Right renal cortex interstitium (tissue), 3 donors: ENCODE measurements around the gene GABRG3. TPM values are rescaled to one million over a fixed set of nuclear protein-coding genes. Genes with fewer than 3 reads are reported as not detected.

Experiments used
- DNase-seq, 3 donors: peaks; one replicate each; pipeline ENCODE4 v3.0.0-alpha.2; 2013; ENCODE audit warnings: low read depth in 3 of 3, low spot score in 2 of 3
- polyA plus RNA-seq, 3 donors: library from polyadenylated mRNA; unstranded; fragments of 120-200 nt; gene quantifications; one replicate each; pipeline ENCODE4 v1.2.1, GENCODE V29; 2013; ENCODE audit not compliant: insufficient read length in 3 of 3

The GABRG3 gene
- polyA plus RNA-seq, 3 donors: 0.96 to 2.4 (median 2.2) TPM

DNA sequence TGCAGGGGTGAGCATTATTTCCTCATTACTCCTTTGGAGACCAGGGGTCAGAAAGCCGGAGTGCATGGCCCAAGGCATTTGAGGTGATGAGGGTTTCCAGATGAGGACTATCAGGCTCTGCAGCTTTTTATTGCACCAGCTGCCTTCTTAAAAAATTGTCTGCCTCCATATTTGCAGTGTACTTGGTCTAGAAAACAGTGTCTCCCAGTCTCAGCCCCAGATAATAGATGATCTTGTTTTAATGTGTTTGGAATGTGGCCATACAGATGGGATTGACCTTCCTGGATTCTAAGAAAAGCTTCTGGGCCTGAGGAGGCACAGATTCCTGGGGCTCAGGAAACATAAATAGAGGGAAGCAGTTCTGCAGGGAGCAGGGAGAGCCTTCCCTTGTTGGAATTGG, 123.3 kb downstream of the GABRG3 start:
- DNase-seq: peak in 1 of 3 donors; percentile 20

DNA sequence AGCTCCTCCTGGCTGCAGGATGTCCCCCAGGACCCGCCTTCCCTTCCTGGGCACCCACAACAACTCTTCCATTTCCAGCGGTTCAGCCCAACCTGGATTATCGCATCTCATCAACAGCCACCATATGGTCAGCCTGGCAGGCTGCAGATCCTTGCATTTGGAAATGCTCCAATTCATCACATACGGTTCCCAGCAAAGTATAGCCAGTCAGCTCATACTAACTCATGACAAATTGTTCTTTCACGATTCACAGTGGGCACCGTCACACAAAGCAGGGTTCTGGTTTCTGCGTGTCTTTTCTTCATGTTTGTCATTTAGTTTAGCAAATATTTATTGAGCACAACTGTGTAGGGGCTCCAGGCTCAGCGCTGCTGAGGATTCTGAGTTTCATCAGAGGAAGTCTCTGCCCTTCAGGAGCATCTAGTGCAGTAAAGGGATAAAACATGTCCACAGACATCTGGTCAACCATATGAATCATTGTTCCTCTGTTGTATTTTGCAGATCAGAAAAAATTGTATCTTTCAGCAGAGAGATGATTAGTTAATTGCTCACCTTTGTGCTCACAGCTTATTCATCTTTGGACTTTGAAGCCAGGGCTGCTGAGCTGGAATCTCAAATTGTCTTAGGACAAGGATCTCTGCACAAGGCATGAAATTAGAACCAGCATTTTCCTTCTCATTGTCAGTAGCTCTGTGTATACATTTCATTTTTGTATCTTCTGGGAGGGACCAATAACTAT, 125.1 kb downstream of the GABRG3 start:
- no peak for DNase-seq

DNA sequence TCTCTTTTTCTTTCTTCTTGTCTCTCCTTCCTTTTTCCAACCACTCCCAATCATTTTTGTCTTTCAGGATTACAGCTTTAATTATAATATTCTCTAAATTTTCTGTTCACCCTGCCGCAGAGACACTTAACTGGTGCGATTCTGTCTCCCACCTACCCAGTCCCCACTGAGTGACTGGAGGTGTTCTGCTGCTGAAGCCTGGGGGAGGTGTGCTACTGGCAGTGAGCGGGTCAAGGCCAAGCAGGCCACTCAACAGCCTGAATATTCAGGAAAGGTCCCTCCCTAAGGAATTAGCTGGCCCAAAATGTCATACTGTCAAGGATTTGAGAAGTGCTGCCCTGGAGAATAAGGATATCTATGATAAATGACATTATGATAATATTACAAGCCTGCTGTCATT, 126.5 kb downstream of the GABRG3 start:
- DNase-seq: no peak

DNA sequence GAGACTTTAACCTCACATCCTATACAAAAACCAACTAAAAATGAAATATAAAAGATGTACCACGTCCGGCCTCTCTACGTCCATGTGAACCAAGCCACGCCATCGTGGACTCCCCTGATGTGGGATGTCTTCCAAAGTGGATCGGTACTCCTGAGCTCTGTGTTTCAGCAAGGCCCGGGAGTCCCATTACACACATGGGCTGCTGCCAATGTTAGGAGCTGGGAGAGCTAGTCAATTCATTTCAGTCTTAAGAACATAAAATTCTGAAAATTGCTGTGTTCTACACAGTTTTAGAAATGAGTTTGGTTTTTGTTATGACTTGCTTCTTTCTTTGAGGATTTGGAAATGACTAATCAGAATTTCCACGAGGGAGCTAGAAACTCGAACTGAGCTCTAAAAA, 131.0 kb downstream of the GABRG3 start:
- no peak for DNase-seq

DNA sequence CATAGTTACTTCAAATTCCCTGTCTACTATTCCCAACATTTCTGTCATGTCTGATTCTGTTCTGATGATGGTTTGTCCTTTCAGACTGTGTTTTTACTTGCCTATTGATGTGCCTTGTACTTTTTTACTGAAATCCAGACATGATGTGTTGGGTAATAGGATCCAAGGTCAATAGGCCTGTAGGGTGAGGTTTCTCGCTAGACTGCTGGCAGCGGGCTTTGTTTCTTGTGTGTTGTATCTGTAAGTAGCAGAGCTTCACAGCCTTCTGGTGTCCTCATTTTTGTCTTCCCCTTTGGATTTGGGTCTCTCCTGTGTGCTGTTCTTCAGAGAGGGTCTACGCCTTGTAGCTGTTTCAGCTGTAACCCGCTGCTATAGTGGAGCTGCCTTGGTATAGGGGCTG, 140.3 kb downstream of the GABRG3 start:
- DNase-seq: no peak

DNA sequence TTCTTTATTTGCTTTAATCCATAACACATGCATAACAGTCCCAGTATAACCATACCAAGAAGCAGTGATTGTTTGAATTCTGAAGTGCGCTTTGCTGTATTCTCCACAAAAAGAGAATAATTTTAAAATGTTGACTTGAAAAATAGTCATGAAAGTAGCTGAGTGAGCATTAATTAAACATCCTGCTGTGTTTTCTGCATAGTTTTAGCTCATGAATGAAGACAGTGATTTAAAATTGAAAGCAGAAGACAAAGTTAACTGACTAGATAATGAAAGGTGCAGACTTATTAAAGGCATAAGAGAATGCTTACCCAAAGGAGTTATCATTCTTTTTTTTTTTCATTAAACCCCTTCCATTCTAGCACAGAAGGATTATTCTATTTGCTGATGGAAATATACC, 143.5 kb downstream of the GABRG3 start:
- no peak for DNase-seq

DNA sequence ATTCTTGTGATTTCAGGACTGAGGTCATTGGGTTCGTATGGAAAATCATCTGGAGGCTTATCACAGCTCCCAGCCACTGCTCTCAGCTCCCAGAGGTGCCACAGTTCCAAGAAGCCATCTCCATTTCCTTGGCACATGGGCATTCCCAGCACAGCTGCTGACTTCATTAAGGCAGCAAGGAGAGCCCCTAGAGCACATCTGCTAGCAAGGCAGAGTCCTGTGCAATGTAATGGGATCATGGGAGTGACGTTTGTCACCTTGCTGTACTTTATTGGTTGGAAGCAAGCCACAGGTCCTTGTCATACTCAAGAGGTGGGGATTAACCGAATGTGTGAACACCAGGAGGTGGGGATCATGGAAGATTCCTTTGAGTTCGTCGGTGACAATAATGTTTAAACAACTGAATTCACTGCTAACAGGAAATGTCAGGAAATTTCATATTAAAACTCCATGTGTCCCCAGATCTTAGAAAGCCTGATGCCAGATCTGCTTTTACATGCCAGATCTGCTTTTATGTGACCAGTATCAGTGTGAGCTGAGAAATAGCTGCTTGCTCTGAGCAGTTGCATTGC, 148.8 kb downstream of the GABRG3 start:
- DNase-seq: no peak

DNA sequence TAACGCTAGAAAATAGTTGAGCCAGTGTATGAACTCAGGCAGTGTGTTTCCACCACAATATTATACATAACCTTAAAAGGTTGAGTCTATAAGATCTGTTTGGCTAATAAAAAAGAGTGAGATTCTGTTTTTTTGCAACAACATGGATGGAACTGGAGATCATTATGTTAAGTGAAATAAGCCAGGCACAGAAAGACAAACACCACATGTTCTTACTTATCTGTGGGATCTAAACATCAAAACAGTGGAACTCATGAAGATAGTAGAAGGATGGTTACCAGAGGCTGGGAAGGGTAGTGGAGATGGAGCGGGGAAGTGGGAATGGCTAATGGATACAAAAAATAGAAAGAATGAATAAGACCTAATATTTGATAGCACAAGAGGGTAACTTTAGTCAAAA, 150.7 kb downstream of the GABRG3 start:
- no peak for DNase-seq

DNA sequence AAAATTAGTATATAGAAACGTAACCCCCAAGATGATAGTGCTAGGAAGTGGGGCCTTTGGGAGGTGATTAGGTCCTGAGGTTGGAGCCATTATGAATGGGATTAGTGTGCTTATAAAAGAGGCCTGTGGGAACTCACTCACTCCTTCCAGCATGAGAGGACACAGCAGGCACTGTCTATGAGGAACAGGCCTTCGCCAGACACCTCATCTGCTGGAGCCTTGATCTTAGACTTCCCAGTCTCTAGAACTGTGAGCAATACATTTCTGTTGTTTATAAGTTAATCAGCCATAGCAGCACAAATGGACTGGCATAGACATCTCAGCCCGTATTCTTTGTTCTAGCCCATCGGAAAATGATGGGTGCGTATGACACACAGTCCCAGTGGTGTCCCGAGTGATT, 152.3 kb downstream of the GABRG3 start:
- DNase-seq: no peak

DNA sequence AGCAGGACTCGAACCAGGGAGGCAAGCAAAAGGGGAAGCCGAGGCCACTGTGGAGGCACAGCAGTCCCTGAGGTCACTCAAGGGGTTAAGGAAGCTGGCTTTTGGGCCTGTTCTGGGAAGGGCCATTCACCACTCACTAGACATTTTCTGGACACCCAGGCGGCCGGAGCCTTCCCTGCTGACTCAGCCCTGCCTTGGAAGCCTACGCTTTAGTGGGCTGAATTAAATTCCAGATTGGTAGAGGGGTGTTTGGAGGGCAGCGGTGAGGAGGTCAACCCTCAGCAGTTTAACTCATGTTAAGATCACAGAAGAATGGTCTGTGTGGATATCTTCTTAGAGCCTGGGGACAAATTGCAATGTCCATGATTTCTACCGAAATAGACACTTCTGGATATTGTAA, 152.8 kb downstream of the GABRG3 start:
- DNase-seq: no peak

DNA sequence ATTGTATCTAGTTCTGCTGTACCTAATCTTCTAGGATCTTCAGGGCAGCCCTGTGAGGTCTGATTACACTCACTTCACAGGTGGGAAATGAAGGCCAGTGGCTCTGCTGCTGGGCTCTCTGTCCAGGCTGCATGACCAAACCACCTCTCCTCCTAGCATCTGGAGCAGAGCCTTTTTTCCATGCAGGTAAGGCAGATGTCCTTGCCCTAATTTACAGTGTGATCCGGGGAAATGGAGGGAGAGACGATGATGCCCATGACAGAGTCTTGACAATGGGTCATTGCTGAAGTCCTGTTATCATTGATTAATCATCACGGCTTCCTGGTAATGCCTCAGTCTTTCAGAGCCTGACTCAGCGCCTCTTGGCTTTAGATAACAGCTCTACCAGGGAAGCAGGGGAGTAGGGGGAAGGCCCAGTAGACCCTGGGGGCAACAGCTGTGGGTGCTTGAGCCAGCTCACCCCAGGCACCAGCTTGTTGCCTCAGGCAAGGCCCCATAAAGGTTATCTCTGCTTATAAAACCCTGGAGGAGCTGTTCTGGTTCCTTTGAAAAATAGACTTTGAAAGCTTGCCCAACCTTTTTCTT, 153.4 kb downstream of the GABRG3 start:
- no peak for DNase-seq

DNA sequence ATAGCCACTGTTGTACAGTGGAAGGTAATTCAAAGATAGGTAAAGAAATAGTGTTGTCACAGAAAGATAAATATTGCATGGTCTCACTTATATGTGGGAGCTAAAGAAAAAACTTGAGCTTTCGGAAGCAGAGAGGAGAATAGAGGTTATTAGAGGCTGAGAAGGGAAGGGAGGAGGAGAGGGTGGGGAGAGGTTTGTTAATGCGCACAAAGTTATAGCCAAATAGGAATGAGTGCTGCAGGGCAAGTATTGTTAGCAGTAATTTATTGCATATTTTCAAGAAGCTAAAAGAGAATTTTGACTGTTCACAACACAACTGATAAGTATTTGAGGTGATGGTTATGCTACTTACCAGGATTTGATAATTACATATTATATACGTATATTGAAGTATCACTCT, 154.2 kb downstream of the GABRG3 start:
- no peak for DNase-seq

DNA sequence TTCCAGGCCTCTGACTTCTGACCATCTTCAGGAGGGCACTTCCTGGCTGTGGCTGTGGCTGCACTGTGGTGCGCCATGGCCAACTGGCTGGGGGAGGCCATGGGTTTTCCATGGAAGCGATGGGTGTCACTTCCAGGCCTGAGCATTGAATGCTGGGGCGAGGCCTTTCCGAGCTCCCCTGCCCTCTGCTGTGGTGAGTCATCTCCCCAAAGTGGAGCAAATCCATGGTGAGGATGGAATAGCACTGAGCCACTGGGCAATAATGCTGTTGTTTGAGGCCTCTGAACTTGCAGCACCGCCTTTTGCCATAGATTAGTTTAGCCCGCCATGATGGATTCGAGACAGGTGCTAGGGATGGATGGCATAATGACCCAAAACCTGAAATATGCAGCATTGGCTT, 155.5 kb downstream of the GABRG3 start:
- DNase-seq: no peak

DNA sequence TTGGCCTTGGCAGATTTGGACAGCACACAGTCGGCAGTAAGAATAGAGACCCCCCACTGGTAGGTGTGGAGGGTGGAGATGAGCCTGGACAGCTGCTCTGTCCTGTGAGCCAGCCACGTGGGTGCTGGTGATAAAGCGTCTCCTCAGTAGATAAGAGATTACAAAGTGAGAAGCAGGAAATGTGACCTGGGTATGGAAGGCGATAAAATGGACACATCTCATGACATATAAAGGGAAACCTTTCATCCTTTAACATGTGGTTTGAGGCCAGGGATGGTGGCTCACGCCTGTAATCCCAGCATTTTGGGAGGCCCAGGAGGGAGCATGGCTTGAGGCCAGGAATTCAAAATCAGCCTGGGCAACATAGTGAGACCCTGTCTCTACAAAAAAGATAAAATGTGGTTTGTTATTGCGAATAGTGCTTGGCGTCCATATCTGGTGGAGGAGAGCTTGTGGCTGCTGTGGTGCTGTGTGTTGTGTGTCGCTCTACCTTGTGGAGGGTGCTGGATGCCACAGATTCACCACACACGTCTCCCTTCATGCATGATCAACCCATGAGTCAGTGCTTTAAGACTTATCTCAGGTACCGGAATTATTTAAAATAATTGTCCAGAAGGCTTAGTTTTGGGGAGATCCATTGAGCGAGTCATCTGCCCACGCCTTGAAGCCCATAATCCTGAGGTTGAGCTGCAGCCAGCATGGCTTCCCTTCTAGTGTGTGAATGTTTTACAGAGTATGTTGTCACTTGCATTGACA, 157.0 kb downstream of the GABRG3 start:
- DNase-seq: no peak

DNA sequence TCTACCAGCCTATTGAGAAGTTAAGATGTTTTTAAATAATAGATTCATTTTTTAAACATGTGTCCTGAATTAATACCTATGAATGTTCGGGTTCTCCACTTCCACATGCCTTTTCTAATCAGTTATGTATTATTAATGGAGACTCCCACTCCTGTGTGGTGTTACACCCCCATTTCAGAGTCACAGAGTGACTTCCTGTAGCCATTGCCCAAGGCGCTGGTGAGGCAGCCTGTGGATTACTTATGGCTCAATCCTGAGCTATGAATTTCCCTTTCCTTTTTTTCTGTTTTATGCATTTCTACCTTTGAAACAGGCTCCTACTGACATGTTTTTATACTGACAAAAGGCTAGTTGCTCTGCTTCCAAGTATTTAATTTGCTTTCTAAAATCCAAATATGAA, 162.3 kb downstream of the GABRG3 start:
- DNase-seq: no peak

DNA sequence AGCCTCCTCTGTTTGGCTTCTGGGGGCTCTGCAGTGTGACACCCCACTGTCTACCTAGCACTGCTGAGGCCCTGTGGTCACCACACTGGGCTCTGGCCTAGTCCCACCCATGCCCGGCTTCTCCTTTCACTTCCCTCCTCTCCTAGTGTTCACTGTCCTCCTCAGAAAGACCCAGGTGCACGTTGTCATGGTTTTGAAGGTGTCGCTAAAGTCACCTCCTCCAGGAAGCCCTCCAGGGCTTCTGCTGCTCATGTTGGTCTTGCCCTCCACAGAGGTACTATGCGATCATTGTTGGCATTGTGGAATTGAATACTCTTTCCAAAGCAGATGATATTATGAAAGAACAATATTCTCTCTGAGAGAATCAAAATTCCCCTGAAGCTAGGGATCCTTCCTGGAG, 163.5 kb downstream of the GABRG3 start:
- DNase-seq: no peak

DNA sequence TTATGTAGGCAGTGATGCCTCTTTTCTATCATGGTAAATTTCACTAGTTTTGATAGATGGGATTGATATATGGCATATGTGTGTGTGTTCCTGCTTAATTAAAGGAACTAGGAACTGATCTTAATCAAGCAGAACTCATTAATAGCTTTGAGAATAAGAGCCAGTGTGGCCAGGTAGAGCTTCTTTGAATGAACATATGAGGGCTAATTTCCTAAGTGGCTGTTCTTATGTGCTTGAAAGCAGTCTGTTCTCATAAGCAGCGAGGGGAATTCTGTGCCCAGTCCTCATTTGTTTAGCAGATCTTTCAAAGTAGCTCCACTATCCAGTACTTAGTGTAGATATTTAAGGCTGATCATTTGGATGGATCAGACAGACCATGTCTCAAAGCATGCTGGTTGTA, 164.2 kb downstream of the GABRG3 start:
- no peak for DNase-seq

DNA sequence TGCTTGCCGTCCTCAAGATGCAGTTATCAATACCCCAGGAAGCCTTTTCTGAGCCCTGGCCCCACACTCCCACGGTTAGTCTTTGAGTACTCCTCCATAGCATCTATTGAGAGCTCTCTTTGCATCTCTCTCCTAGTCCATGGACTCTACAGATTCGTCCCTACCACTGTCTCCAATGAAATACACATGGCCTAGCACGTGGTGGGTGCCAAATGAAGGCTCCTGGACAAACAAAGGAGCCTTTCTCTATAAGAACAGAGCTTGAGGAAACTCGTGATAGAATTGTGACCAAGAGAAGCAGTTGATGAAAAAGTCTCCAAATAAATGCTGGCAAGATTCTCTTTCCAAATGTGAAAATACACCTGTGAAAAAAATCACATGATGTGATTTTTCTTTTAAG, 166.1 kb downstream of the GABRG3 start:
- no peak for DNase-seq

DNA sequence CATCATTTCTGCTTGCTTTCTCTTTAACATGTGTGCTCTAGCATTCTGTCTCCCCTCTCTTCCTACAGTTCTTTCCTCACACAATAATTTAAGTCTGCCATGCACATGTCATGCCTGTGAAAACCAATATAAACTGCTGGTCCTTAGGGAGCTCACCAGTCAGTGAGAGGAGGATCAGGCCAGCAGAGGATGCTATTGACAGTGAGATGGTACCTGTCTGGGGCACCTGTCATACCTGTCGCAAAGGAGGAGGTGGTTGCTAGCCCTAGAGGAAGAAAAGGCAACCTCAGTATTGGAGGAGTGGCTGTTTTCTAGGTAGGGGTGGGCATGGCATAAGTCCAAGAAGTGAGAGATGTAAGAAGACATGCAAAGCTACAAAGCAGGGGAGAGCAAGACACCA, 194.6 kb downstream of the GABRG3 start:
- DNase-seq: no peak

DNA sequence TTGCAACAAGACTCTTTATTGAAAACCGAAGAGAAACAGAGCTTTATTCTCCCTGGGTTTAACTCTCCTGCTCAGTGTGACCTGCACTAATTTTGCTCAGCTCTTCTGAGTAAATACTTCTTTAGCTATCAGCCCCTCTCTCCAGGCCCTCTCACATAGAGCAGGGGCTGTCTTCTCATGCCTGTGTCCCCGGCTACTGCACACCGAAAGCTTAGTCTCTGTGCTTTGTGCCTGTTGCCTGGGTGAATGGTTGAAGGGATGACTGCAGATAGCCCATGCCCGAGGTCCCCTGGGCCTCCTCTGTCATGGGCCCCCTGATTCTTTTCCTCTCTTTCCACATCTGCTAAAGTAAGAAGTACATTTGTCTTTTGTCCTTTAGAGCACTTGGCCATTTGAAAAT, 195.9 kb downstream of the GABRG3 start:
- no peak for DNase-seq

DNA sequence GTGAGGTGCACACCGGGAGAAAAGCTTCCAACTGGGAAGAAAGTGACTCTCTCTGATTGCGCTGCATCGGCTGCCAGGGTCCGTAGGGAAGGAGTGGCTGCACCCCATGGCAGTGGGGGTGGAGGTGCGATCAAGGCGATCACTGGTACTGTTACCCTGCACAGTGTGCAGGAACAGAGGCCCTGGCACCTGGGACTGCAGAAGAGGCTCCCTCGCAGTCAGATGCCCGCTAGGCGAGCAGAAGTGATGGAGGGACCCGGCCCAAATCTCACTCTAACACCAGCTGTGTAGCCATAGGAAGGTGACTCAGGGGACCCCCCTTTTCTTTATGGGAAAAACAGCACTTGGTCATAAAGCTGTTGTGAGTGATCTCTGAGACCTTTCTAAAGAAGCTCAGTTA, 196.8 kb downstream of the GABRG3 start:
- no peak for DNase-seq

DNA sequence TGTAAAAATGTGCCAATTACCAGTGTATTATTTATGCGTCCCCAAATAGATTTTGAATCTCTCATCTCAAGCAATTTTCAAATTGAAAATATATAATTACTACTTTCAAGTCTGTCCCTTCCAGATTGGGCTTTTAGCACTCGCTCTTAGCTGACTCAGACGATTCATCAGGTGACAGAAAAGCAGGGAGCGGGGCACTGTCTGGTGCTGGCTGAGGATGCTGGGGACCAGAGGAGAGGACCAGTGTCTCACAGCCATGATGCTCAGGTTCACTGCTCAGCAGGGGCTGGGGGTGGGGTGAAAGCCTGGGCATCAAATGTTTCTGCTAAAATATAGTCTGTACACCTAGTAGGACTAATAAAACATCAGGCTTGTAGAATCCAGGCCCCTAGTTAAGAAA, 199.9 kb downstream of the GABRG3 start:
- no peak for DNase-seq
